Ishikawa (cell line): Measurements from ENCODE around the gene EYA4.

Source experiments
- CEBPB ChIP-seq: IDR thresholded peaks from 2 replicates; pipeline ENCODE4 v1.6.1; 2012
- CREB1 ChIP-seq: IDR thresholded peaks from 2 replicates; pipeline ENCODE4 v1.6.1; 2012; ENCODE audit warnings: low read depth
- EGR1 ChIP-seq: IDR thresholded peaks from 2 replicates; pipeline ENCODE4 v1.6.1; 2012
- EP300 ChIP-seq: IDR thresholded peaks from 2 replicates; pipeline ENCODE4 v1.6.1; 2012; ENCODE audit warnings: borderline replicate concordance
- FOXM1 ChIP-seq: IDR thresholded peaks from 2 replicates; pipeline ENCODE4 v1.6.1; 2012; ENCODE audit warnings: low read depth, borderline replicate concordance
- MAX ChIP-seq: IDR thresholded peaks from 2 replicates; pipeline ENCODE4 v1.6.1; 2012
- NFIC ChIP-seq: IDR thresholded peaks from 2 replicates; pipeline ENCODE4 v1.6.1; 2012
- RAD21 ChIP-seq: IDR thresholded peaks from 2 replicates; pipeline ENCODE4 v1.6.1; 2012; ENCODE audit warnings: low read depth
- REST ChIP-seq: IDR thresholded peaks from 2 replicates; pipeline ENCODE4 v1.6.1; 2012; ENCODE audit warnings: low read depth, mild to moderate bottlenecking
- TAF1 ChIP-seq: IDR thresholded peaks from 2 replicates; pipeline ENCODE4 v1.6.1; 2012; ENCODE audit warnings: low read depth, mild to moderate bottlenecking
- TCF12 ChIP-seq: IDR thresholded peaks from 2 replicates; pipeline ENCODE4 v1.6.1; 2012; ENCODE audit warnings: low read depth
- TEAD4 ChIP-seq: IDR thresholded peaks from 2 replicates; pipeline ENCODE4 v1.6.1; 2012
- YY1 ChIP-seq: IDR thresholded peaks from 2 replicates; pipeline ENCODE4 v1.6.1; 2012; ENCODE audit warnings: low read depth
- ZBTB7A ChIP-seq: IDR thresholded peaks from 2 replicates; pipeline ENCODE4 v1.6.1; 2012; ENCODE audit warnings: low read depth
- TF ChIP-seq, protein P1 (sequence below): IDR thresholded peaks from 2 replicates; pipeline ENCODE4 v1.6.1; 2012

The EYA4 gene

GRCh38 chr6:133254552-133255228, 13.5 kb downstream of the EYA4 start:
- no peak for TF ChIP-seq FOXM1

DNA sequence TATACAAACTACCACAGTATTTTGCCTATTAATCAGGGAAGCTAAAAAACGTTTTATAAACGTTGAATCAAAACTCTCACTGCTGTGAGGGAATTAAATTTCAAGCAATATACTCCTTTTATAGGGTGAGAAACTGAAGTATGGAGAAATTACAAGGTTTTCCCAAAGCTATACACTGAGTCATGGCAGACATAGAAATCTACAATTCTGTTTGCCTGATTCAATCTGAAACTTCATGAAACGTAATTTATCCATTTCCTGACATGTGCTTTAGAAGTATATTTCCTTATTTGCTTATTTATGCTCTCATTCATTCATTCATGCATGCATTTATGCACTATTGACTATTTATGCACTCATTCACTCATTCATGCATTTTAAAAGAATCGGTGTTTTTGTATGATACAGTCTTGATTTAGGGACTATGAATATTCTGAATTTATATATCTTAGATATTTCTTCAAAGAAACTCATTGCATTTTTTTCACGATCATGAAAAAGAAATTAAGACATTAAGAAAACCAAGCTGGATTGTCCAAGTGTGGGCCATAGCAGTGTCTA, 16.5 kb downstream of the EYA4 start:
- TF ChIP-seq TEAD4 = no peak
- TF ChIP-seq FOXM1 = no peak
- no peak for TF ChIP-seq CREB1
- TF ChIP-seq ZBTB7A = no peak
- TF ChIP-seq EGR1 = no peak
- TF ChIP-seq CEBPB = no peak
- TF ChIP-seq RAD21 = no peak
- no peak for TF ChIP-seq REST
- TF ChIP-seq TAF1 = no peak

DNA sequence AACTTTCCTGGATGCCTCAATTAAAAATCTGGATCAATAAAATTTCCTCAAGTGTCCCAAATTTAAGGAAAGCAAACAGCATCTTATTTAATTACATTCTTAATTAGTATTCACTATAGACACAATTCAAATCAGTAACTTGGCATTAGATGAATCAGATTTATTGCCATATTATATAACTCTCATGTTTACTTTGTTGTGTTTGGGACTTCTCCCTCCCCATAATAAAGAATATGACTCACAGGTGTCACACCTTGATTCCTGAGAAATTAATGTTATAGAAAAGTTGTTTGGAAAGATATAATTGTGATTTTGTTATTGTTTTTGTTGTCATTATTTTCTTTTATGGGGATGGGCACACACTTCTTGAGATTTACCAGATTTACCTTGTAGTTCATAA, 18.4 kb downstream of the EYA4 start:
- TF ChIP-seq RAD21 = no peak
- no peak for TF ChIP-seq REST
- no peak for TF ChIP-seq EGR1
- no peak for TF ChIP-seq MAX

DNA sequence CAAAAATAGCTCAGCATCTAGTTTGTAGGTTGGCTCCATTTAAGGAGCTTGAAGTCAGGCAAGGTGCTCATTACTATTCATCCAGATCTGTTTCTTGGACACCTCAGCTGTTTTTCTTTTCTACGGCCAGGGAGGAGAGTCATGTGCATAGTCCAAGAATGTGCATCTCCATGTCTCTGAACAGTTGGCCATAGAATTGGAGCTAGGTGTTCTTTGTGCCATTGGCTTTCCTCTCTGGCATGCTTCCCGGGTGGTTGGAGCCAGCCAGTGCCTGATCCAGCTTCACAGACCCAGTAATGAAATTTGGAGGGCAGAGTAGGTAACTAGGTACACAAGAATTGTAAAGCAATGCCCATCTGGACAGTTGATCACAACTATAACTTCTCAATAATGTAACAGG, 21.6 kb downstream of the EYA4 start:
- TF ChIP-seq ZBTB7A = no peak
- no peak for TF ChIP-seq REST
- no peak for TF ChIP-seq RAD21
- TF ChIP-seq TAF1 = no peak
- TF ChIP-seq NFIC = no peak

- TF ChIP-seq NFIC = no peak
- no peak for TF ChIP-seq YY1
- no peak for TF ChIP-seq TCF12
- TF ChIP-seq RAD21 = no peak
- no peak for TF ChIP-seq TEAD4
- TF ChIP-seq CEBPB = no peak
- TF ChIP-seq TAF1 = no peak
- no peak for TF ChIP-seq MAX
- TF ChIP-seq, protein P1, sequence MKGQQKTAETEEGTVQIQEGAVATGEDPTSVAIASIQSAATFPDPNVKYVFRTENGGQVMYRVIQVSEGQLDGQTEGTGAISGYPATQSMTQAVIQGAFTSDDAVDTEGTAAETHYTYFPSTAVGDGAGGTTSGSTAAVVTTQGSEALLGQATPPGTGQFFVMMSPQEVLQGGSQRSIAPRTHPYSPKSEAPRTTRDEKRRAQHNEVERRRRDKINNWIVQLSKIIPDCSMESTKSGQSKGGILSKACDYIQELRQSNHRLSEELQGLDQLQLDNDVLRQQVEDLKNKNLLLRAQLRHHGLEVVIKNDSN = no peak
- no peak for TF ChIP-seq FOXM1
- no peak for TF ChIP-seq EGR1
- TF ChIP-seq REST = no peak
- TF ChIP-seq ZBTB7A = no peak
- TF ChIP-seq CREB1 = no peak
- TF ChIP-seq EP300 = no peak
These were observed 23.9 kb downstream of the EYA4 start for GRCh38 chr6:133265066-133265465.
